ENCODE data around the gene EFNA5.
A peak's percentile ranks its signal among the peaks of the same experiment; 100 is the strongest.

The EFNA5 gene

DNA sequence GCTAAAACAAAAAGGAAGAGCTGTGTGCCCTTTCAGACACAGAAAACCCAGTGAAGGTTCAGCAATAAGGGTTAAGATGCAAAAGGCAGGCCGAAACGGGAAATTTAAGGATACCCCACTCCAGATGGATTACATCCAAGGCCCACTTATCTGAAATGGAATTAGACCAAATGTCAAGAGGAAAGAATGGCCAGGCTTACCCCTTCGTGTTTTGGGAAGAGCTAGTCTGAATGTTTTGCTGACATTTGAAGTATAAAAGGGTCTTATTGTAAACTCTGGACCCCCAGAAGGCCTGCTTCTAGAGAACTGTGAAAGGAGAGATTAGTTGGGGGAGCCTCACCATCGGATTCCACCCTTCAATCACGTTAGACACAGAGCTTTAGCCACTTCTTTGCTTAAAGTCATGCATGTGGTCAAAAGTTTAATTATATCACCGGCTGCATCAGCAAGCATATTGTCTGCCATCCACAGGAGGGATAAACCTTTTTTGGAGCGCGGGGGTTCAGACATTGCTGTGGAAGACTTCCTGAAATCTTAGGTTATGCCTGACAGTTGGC lies 93.3 kb downstream of the EFNA5 start:
- H3K4me3 ChIP-seq (replicated peaks in 1 of 2; ENCODE audit: low read depth in 2 of 2, low read length in 2 of 2) = no peak overlapping the region
- DNase-seq (ENCODE audit: low read depth in 2 of 2) = no peak

GRCh38 chr5:107576736-107577393 lies 93.9 kb downstream of the EFNA5 start:
- no peak for DNase-seq (ENCODE audit: low read depth in 2 of 2)
- TF ChIP-seq CTCF (IDR thresholded peaks at IDR 0.05; ENCODE audit: low read depth, low read length) = no peak

More for the DNA sequence above, 93.3 kb downstream of the EFNA5 start:
- TF ChIP-seq CTCF (IDR thresholded peaks at IDR 0.05; ENCODE audit: low read depth, low read length) = no peak

DNA sequence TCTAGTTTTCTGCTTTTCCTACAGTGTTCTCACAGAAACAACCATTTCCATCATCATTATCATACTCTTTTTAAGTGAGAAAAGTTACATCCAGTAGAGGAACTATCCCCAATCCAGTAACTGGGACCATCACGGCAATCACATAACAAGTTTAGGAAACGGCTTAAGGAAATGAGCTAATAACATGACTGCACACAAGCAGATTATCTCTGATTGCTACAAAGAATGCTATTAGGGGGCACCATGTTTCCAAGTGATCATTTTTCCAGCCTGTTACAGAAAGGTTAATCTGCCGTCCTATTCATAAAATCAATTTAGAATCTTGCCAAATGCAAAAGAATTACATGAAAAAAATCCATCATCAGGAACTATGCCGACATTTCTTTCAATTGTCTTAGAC lies 94.6 kb downstream of the EFNA5 start:
- DNase-seq (ENCODE audit: low read depth in 2 of 2) = no peak
- no peak for TF ChIP-seq CTCF (IDR thresholded peaks at IDR 0.05; ENCODE audit: low read depth, low read length)
- H3K4me3 ChIP-seq (replicated peaks in 1 of 2; ENCODE audit: low read depth in 2 of 2, low read length in 2 of 2) = no peak overlapping the region

More at GRCh38 chr5:107576736-107577393, 93.9 kb downstream of the EFNA5 start:
- no peak overlapping the region for H3K4me3 ChIP-seq (replicated peaks in 1 of 2; ENCODE audit: low read depth in 2 of 2, low read length in 2 of 2)

- H3K4me3 ChIP-seq (replicated peaks in 1 of 2; ENCODE audit: low read depth in 2 of 2, low read length in 2 of 2) = no peak overlapping the region
- DNase-seq (ENCODE audit: low read depth in 2 of 2) = no peak
- TF ChIP-seq CTCF (IDR thresholded peaks at IDR 0.05; ENCODE audit: low read depth, low read length) = no peak
Measured at GRCh38 chr5:107574287-107574686, 96.5 kb downstream of the EFNA5 start.

DNA sequence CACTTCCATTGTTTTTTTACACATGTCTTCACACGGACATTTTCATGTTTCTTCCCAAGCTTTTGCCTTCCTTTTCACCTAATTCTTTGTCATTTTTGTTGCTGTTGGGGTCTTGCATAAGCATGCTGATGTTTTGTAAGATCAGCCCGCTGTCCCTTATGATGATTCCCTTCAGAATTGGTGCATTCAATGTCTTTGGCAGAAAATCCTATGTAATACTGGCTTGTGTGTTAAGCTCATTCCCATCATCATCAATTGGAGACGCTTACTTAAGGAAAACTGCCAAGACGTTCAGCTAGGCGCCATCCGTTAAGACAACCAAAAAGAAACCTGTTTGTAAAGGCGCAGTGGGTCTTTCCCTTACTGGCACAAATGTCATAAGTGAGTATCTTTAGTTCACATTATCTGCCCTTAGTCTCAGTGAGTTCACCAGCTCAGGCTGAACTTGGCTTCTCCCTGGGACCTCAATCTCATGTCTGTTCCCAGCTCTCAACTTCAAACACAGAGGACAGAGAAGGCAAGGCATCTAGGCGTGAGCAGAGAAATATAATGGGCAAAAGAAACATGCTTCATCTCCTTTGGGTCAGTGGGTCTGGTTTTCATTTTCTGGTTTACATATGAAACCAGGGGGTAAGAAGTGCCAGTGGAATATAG lies 97.9 kb downstream of the EFNA5 start:
- H3K4me3 ChIP-seq (replicated peaks in 1 of 2; ENCODE audit: low read depth in 2 of 2, low read length in 2 of 2) = no peak overlapping the region
- DNase-seq (ENCODE audit: low read depth in 2 of 2) = no peak
- no peak for TF ChIP-seq CTCF (IDR thresholded peaks at IDR 0.05; ENCODE audit: low read depth, low read length)

DNA sequence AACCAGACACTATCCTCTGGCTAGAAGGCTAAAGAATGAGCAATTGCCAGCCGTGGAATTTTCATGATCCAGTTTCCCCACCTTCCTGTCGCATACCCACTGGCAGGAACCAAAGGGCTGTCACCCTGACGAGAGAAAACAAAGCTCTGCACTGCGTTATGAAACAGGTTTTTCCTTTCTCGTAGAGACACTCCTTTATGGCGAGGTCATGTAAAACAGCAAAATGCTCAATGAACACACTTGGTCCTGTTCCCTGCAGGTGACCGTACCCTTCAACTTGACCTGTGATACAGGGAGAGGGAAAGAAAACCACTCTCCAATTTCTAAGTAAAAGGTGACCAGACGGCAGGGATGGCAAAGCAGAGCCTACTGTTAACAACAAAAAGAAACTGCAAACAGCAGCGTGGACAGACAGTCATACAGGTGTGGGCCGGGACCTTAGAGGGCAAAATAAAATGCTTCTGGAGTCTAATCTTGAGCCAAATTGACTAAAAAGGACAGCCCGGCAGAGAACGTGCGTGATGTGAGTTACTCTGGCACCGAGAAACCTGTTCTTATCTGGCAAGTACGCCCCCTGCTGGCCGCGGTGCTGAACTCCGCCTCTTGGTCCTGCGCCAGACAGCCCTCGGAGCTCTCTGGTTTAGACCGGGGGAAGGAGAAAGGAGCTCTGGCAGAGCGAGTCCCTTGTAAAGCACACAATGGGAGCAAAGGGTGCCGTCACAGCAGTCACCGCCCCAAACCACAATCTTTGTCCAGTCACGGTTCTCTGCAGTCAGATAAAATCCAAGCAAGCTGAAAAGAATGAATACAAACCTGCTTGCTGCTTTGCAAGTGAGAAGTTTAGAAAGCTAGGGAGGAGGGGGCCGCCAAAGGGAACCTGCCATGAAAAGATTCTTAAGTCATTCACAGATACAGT lies 98.9 kb downstream of the EFNA5 start:
- H3K4me3 ChIP-seq (replicated peaks in 1 of 2; ENCODE audit: low read depth in 2 of 2, low read length in 2 of 2) = peak overlapping the region; percentile 30 to 46
- peak; percentile 89 for TF ChIP-seq CTCF (IDR thresholded peaks at IDR 0.05; ENCODE audit: low read depth, low read length)
- peak; percentile 97 for DNase-seq (ENCODE audit: low read depth in 2 of 2)
